ENCODE measurements around the gene SLC25A21. TPM values are rescaled to one million over a fixed set of nuclear protein-coding genes. Genes with fewer than 3 reads are reported as not detected.

SLC25A21 gene
- total and polyA plus RNA-seq, 10 of the 15 experiments (the other 5 are each of a cell fraction or from before 2014, with no cell fraction given) = 0.06 to 0.72 (median 0.17) TPM; not detected in 3

GRCh38 chr14:37202265-37202664 is 29.9 kb upstream of the SLC25A21 start:
- no peak overlapping the region for H3K9ac ChIP-seq (ENCODE audit: control insufficient read depth, insufficient read depth, low read length)
- no peak for TF ChIP-seq SMC3 (IDR thresholded peaks at IDR 0.05; ENCODE audit: borderline replicate concordance, low read length)
- no peak for TF ChIP-seq HDGF (IDR thresholded peaks at IDR 0.05)
- TF ChIP-seq, protein P1, sequence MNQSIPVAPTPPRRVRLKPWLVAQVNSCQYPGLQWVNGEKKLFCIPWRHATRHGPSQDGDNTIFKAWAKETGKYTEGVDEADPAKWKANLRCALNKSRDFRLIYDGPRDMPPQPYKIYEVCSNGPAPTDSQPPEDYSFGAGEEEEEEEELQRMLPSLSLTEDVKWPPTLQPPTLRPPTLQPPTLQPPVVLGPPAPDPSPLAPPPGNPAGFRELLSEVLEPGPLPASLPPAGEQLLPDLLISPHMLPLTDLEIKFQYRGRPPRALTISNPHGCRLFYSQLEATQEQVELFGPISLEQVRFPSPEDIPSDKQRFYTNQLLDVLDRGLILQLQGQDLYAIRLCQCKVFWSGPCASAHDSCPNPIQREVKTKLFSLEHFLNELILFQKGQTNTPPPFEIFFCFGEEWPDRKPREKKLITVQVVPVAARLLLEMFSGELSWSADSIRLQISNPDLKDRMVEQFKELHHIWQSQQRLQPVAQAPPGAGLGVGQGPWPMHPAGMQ (IDR thresholded peaks at IDR 0.05; ENCODE audit: borderline replicate concordance) = no peak
- TF ChIP-seq POLR2AphosphoS5 (IDR thresholded peaks at IDR 0.05; ENCODE audit: low read length) = no peak
- TF ChIP-seq FOXK2 (IDR thresholded peaks at IDR 0.05) = no peak
- no peak for TF ChIP-seq ATF7 (IDR thresholded peaks at IDR 0.05; ENCODE audit: low read depth)
- no peak for TF ChIP-seq ZZZ3 (IDR thresholded peaks at IDR 0.05; ENCODE audit: control insufficient read depth, insufficient read length, low read depth)
- TF ChIP-seq ZSCAN29 (IDR thresholded peaks at IDR 0.05) = no peak
- TF ChIP-seq CBFB (IDR thresholded peaks at IDR 0.05; ENCODE audit: low read depth) = no peak
- no peak for TF ChIP-seq CHD2 (IDR thresholded peaks at IDR 0.05; ENCODE audit: borderline replicate concordance, low read depth, low read length)
- TF ChIP-seq ESRRA (IDR thresholded peaks at IDR 0.05; ENCODE audit: low read length) = no peak
- TF ChIP-seq SMAD1 (IDR thresholded peaks at IDR 0.05; ENCODE audit: low read depth, partially characterized antibody) = no peak
- TF ChIP-seq, protein P2, sequence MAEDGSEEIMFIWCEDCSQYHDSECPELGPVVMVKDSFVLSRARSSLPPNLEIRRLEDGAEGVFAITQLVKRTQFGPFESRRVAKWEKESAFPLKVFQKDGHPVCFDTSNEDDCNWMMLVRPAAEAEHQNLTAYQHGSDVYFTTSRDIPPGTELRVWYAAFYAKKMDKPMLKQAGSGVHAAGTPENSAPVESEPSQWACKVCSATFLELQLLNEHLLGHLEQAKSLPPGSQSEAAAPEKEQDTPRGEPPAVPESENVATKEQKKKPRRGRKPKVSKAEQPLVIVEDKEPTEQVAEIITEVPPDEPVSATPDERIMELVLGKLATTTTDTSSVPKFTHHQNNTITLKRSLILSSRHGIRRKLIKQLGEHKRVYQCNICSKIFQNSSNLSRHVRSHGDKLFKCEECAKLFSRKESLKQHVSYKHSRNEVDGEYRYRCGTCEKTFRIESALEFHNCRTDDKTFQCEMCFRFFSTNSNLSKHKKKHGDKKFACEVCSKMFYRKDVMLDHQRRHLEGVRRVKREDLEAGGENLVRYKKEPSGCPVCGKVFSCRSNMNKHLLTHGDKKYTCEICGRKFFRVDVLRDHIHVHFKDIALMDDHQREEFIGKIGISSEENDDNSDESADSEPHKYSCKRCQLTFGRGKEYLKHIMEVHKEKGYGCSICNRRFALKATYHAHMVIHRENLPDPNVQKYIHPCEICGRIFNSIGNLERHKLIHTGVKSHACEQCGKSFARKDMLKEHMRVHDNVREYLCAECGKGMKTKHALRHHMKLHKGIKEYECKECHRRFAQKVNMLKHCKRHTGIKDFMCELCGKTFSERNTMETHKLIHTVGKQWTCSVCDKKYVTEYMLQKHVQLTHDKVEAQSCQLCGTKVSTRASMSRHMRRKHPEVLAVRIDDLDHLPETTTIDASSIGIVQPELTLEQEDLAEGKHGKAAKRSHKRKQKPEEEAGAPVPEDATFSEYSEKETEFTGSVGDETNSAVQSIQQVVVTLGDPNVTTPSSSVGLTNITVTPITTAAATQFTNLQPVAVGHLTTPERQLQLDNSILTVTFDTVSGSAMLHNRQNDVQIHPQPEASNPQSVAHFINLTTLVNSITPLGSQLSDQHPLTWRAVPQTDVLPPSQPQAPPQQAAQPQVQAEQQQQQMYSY (CRISPR knock-in tag; IDR thresholded peaks at IDR 0.05) = no peak
- no peak for TF ChIP-seq ATF3 (IDR thresholded peaks at IDR 0.05; ENCODE audit: borderline replicate concordance, extremely low read depth, low read depth, low read length)
- TF ChIP-seq HSF1 (IDR thresholded peaks at IDR 0.05; ENCODE audit: low read depth, low read length) = no peak
- no peak for TF ChIP-seq ZNF24 (IDR thresholded peaks at IDR 0.05)
- TF ChIP-seq JUND (IDR thresholded peaks at IDR 0.05; ENCODE audit: low read depth, low read length) = no peak
- no peak overlapping the region for H3K4me2 ChIP-seq (ENCODE audit: control insufficient read depth, insufficient read depth)
- H2AFZ ChIP-seq (ENCODE audit: control insufficient read depth, low read depth, low read length) = no peak overlapping the region
- WGBS (ENCODE audit: insufficient coverage, insufficient replicate concordance, low lambda C conversion rate, missing lambda C conversion rate) = 24% methylated on average over 2 of the region's 2 CpGs
- intact Hi-C loops (cut with micrococcal nuclease; ENCODE audit: unreplicated experiment) = no loop called here
- no peaks in the 10 kb centered on the region for H4K20me1 ChIP-seq (ENCODE audit: control insufficient read depth, insufficient read depth)
- POLR2A ChIA-PET = no interaction called here
- no peaks in the 10 kb centered on the region for H3K36me3 ChIP-seq (ENCODE audit: control insufficient read depth in 2 of 2, insufficient read depth in 2 of 2, low read length in 1 of 2)
- H3K79me2 ChIP-seq (ENCODE audit: control insufficient read depth, insufficient read depth, low read length) = no peaks in the 10 kb centered on the region
- RAD21 ChIA-PET (ENCODE audit: unreplicated experiment) = no interaction called here
- in situ Hi-C loops (cut with MboI) = no loop called here
- no peak overlapping the region for H3K27ac ChIP-seq (ENCODE audit: control insufficient read depth, insufficient read depth)
- ATAC-seq (no peak), DNase-seq (ENCODE audit: low read depth, low spot score) (no peak), FAIRE-seq (no peak)
- no peaks in the 10 kb centered on the region for H3K4me1 ChIP-seq (ENCODE audit: control insufficient read depth, insufficient read depth, low read length)
- SMC1A ChIA-PET (ENCODE audit: uncharacterized antibody, unreplicated experiment) = no interaction called here
- CTCF ChIA-PET = interaction anchor here (1.6 kb wide), 1 partner anchor 28 kb away, joined by 4 read pairs; no protein-coding TSS in a partner anchor
- H3K4me3 ChIP-seq = no peak overlapping the region
- no peaks in the 10 kb centered on the region; the same call in 2 of the 3 replicates for H3K9me3 ChIP-seq (replicated peaks; ENCODE audit: control insufficient read depth, insufficient read depth, low read length)
- BruUV-seq (replicated peaks) = no TSS peak
- no peaks in the 10 kb centered on the region for H3K27me3 ChIP-seq (replicated peaks in 1 of 2; ENCODE audit: control insufficient read depth in 2 of 2, insufficient read depth in 2 of 2, low read length in 1 of 2)

All from GM12878 (cell line).